ENCODE measurements around the gene WDR1. TPM values are rescaled to one million over a fixed set of nuclear protein-coding genes. Genes with fewer than 3 reads are reported as not detected.

Gene WDR1
- total and polyA plus RNA-seq, 11 donors = 76.1 to 299 (median 185) TPM

DNA sequence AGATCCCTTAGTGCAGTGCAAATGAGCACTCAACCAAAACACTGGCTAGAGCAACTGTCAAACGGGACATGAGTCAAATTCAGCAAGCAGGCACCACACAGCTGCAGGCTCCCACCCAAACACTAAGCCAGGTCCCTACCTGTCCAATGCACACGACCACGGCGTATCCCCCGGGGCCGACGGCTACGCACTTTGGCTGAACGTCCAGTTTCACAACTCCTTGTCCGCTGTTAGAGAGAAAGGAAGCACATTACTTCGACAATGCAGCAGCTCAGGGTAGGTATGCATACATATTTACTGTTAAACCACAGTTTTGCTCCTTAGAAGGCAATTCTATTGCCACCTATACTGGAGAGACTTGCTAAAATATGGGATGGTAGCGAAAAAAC is 35.4 kb downstream of the WDR1 start:
- WGBS, 4 donors = 91 to 95% (median 93%) methylated on average over 12 of the region's 12 CpGs
- H3K27ac ChIP-seq = peak overlapping the region in 1 of 12 donors; percentile 1

DNA sequence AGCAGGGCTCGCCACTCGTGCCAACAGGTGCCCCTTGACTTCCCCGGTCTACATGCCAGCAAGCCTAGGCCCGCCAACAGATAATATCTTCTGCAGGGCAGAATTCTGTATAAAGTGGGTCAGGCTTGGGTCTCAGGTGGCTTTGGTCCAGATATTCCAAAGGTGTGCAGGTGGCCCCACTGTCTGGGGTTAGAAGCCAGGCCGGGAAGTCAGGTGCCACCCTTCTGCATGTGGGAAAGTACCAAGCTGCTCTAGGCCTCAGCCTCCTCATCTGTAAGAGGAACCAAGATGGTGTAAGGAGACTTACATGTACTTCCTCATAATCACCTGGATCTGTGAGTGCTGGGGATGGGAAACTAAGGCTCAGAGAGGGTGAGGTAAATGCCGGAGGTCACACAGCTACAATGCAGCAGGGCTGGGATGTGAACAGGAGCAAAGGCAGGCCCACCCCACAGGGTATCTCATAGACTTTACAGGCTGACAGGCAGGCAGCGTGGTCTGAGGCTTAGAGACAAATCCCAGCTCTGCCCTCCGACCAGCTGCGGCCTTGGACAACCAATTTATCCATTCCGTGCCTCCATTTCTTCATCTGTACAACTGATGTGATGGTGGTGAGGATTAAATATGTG is 35.9 kb downstream of the WDR1 start:
- WGBS, 4 donors = 59 to 76% (median 75%) methylated on average over 7 to 10 of the region's 10 CpGs

More for the DNA sequence above, 35.4 kb downstream of the WDR1 start:
- peak in 2 of 5 donors; percentile 16 to 28 for DNase-seq
- Histone ChIP-seq H3K27me3 (no peaks in the 10 kb centered on the region), H3K9me3 (no peaks in the 10 kb centered on the region), H3K4me3 (no peak overlapping the region), H3K36me3 (peaks cover 0 to 100% (median 99%) of the 10 kb centered on the region in 9 donors), H3K4me1 (peaks cover 0 to 60% (median 40%) of the 10 kb centered on the region in 12 donors)
- no peak for ATAC-seq
- intact Hi-C loops (cut with DNase I) = no loop called here
- no peak for TF ChIP-seq POLR2A (IDR thresholded peaks at IDR 0.05)
- TF ChIP-seq, protein P1, sequence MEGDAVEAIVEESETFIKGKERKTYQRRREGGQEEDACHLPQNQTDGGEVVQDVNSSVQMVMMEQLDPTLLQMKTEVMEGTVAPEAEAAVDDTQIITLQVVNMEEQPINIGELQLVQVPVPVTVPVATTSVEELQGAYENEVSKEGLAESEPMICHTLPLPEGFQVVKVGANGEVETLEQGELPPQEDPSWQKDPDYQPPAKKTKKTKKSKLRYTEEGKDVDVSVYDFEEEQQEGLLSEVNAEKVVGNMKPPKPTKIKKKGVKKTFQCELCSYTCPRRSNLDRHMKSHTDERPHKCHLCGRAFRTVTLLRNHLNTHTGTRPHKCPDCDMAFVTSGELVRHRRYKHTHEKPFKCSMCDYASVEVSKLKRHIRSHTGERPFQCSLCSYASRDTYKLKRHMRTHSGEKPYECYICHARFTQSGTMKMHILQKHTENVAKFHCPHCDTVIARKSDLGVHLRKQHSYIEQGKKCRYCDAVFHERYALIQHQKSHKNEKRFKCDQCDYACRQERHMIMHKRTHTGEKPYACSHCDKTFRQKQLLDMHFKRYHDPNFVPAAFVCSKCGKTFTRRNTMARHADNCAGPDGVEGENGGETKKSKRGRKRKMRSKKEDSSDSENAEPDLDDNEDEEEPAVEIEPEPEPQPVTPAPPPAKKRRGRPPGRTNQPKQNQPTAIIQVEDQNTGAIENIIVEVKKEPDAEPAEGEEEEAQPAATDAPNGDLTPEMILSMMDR (IDR thresholded peaks at IDR 0.05) = no peak

DNA sequence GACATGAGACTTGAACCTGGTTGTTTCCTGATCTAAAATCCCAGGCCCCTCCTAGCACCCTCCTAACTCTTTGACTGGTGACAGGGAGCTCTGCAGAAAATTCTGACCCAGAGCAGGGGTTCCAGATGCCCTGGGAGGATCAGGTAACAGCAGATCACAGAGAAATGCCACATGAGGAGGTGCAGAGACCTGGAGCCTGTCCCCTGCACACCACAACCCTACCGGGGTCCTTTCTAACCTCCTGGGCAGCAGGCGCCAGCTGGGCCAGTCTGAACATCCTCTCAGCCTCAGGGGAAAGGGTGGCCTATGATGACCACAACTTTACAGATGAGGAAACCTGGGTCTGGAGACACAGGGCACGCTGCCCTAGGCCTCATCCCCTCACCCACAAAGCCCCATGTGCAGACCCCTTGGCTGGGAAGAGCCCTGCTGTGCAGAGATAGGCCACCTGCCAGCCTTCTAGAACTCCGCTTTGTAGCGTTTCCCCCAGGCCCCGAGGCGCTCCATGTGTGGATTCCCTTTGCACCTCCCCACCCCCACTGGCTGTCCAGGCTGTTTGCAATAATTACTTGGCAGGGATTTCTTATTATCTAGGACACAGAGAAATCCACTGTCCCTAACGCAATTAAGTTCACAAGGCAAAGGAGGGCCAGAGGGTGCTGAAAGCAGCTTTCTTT is 36.5 kb downstream of the WDR1 start:
- peak; percentile 12 to 36 (median 20) for ATAC-seq
- peaks cover 0 to 51% (median 30%) of the 10 kb centered on the region in 12 donors for H3K4me1 ChIP-seq

More for the DNA sequence above, 35.9 kb downstream of the WDR1 start:
- DNase-seq (peak in 1 of 5 donors; percentile 10), ATAC-seq (no peak)
- H3K4me1 ChIP-seq = peaks cover 0 to 58% (median 37%) of the 10 kb centered on the region in 12 donors
- no peaks in the 10 kb centered on the region for H3K27me3 ChIP-seq
- no peak overlapping the region for H3K4me3 ChIP-seq
- H3K27ac ChIP-seq = peak overlapping the region in 2 of 12 donors; percentile 1 to 2
- intact Hi-C loops (cut with DNase I) = no loop called here
- TF ChIP-seq, protein P1 (IDR thresholded peaks at IDR 0.05) = no peak
- no peak for TF ChIP-seq POLR2A (IDR thresholded peaks at IDR 0.05)
- peaks cover 0 to 100% (median 99%) of the 10 kb centered on the region in 9 donors for H3K36me3 ChIP-seq
- H3K9me3 ChIP-seq = no peaks in the 10 kb centered on the region

More for the DNA sequence above, 36.5 kb downstream of the WDR1 start:
- Histone ChIP-seq H3K4me3 (no peak overlapping the region), H3K36me3 (peaks cover 0 to 100% (median 99%) of the 10 kb centered on the region in 9 donors), H3K27ac (peak overlapping the region in 1 of 12 donors; percentile 16), H3K9me3 (no peaks in the 10 kb centered on the region), H3K27me3 (no peaks in the 10 kb centered on the region)
- intact Hi-C loops (cut with DNase I) = no loop called here
- TF ChIP-seq, protein P1 (IDR thresholded peaks at IDR 0.05) = no peak
- TF ChIP-seq POLR2A (IDR thresholded peaks at IDR 0.05) = no peak
- WGBS, 4 donors = 59 to 67% (median 65%) methylated on average over 7 to 8 of the region's 8 CpGs
- DNase-seq = peak in 2 of 5 donors; percentile 25 to 36
